Progenitor cell of endocrine pancreas (in vitro differentiated cells): ENCODE results near the gene LCN10. TPM values are rescaled to one million over a fixed set of nuclear protein-coding genes. Genes with fewer than 3 reads are reported as not detected.
"Not testable (repeated sequence)": the region's sequence is repeated elsewhere in the genome, so short reads cannot be mapped to it uniquely, and the experiment has no call there.

Experiments
- DNase-seq: peaks from one replicate; pipeline ENCODE4 v3.0.0; 2021; ENCODE audit warnings: low spot score; ENCODE audit not compliant: unreplicated experiment
- H3K27ac Mint-ChIP-seq: 2 replicates; pipeline ENCODE4 v1.8.0; 2021; ENCODE audit warnings: mild to moderate bottlenecking, moderate library complexity, mixed read lengths
- H3K27me3 Mint-ChIP-seq: 2 replicates; pipeline ENCODE4 v1.8.0; 2021; ENCODE audit warnings: mixed read lengths
- H3K36me3 Mint-ChIP-seq: 2 replicates; pipeline ENCODE4 v1.8.0; 2022; ENCODE audit warnings: mixed read lengths; ENCODE audit not compliant: insufficient read depth
- H3K4me1 Mint-ChIP-seq: 2 replicates; pipeline ENCODE4 v1.8.0; 2021; ENCODE audit warnings: low read depth, mixed read lengths
- H3K4me3 Mint-ChIP-seq: 2 replicates; pipeline ENCODE4 v1.8.0; 2021; ENCODE audit warnings: low read depth, mild to moderate bottlenecking, moderate library complexity, mixed read lengths
- H3K9me3 Mint-ChIP-seq: 2 replicates; pipeline ENCODE4 v1.8.0; 2021; ENCODE audit warnings: low read depth, mixed read lengths
- CTCF ChIP-seq: fragments of 200-600 bp; sonication (generic); IDR thresholded peaks from one replicate; pipeline ENCODE4 v1.5.0; 2021; ENCODE audit warnings: antibody characterized with exemption, mild to moderate bottlenecking; ENCODE audit not compliant: unreplicated experiment
- total RNA-seq: library from RNA; stranded (reverse); gene quantifications from 2 replicates; pipeline ENCODE4 v1.2.1, GENCODE V29; 2021

LCN10 gene
- total RNA-seq, 1 donor from 2014 or later: not detected

- no peak for TF ChIP-seq CTCF
- Mint-ChIP-seq H3K4me3 (no peak overlapping the region), H3K4me1 (no peaks in the 10 kb centered on the region), H3K27me3 (peaks cover under 1% of the 10 kb centered on the region), H3K27ac (no peak overlapping the region), H3K36me3 (no peaks in the 10 kb centered on the region), H3K9me3 (peaks cover under 1% of the 10 kb centered on the region)
- DNase-seq: no peak
Observed at GRCh38 chr9:136757751-136758140, 15.0 kb upstream of the LCN10 start.

DNA sequence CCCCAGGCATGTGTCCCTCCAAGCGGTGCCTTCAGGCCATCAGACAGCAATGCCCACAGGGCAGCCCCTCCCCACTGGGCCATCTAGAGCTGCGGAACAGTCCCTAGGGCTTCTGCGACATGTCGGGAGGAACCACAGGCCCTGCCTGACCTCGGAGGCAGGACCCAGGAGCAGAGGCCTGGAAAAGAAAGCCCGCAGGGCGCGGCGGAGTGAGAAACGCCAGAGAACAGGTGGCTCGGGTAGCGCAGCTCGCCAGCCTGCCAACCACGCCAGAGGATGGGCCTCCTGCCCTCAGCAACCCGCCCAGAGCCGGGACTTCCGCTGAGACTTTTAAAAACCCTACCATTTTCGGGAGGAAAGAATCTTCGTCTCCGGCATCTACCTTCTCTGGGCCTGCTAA, 14.6 kb upstream of the LCN10 start:
- no peak for TF ChIP-seq CTCF
- H3K9me3 Mint-ChIP-seq: peaks cover 5% of the 10 kb centered on the region
- H3K27ac Mint-ChIP-seq: no peak overlapping the region
- peaks cover 5% of the 10 kb centered on the region for H3K27me3 Mint-ChIP-seq
- DNase-seq: no peak
- no peak overlapping the region for H3K4me3 Mint-ChIP-seq
- no peaks in the 10 kb centered on the region for H3K36me3 Mint-ChIP-seq
- no peaks in the 10 kb centered on the region for H3K4me1 Mint-ChIP-seq

GRCh38 chr9:136756836-136757235, 14.1 kb upstream of the LCN10 start:
- DNase-seq: no peak
- Mint-ChIP-seq H3K4me3 (no peak overlapping the region), H3K4me1 (no peaks in the 10 kb centered on the region), H3K27ac (no peak overlapping the region), H3K27me3 (peaks cover 7% of the 10 kb centered on the region), H3K9me3 (peaks cover 7% of the 10 kb centered on the region), H3K36me3 (no peaks in the 10 kb centered on the region)
- TF ChIP-seq CTCF: no peak

DNA sequence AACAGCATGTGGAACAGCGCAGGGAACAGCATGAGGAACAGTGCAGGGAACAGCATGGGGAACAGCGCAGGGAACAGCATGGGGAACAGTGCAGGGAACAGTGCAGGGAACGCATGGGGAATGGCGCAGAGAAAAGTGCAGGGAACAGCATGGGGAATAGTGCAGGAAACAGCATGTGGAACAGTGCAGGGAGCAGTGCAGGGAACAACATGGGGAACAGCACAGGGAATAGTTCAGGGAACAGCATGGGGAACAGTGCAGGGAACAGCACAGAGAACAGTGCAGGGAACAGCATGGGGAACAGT, 13.3 kb upstream of the LCN10 start:
- DNase-seq: no peak
- Mint-ChIP-seq H3K36me3 (no peaks in the 10 kb centered on the region), H3K4me1 (no peaks in the 10 kb centered on the region), H3K27me3 (peaks cover 7% of the 10 kb centered on the region), H3K4me3 (no peak overlapping the region), H3K27ac (no peak overlapping the region), H3K9me3 (peaks cover 11% of the 10 kb centered on the region)
- TF ChIP-seq CTCF: no peak

DNA sequence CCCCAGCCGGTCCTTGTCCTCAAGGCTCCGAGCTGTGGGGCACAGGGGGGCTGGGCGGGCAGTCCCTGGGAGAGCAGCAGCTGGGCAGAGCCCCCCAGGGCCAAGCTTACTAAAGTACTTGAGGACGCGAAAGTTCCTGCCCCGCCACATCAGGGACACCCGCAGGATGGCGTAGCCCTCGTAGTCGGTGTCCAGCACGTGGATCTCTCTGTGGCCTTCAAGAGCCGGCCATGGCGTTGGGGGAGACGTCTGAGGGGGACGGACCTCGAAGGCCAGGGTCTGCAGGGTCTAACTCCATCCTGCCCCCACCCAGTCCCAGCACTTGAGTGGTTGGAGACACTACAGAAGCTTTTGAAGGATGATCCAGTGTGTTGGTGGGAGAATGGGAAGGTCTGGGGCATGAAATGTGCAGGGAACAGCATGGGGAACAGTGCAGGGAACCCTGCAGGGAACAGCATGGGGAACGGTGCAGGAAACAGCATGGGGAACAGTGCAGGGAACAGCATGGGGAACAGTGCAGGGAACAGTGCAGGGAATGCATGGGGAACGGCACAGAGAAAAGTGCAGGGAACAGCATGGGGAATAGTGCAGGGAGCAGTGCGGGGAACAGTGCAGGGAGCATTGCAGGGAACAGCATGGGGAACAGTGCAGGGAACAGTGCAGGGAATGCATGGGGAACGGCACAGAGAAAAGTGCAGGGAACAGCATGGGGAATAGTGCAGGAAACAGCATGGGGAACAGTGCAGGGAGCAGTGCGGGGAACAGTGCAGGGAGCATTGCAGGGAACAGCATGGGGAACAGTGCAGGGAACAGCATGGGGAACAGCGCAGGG, 12.8 kb upstream of the LCN10 start:
- H3K36me3 Mint-ChIP-seq, DNase-seq, H3K27ac Mint-ChIP-seq, H3K27me3 Mint-ChIP-seq, H3K4me3 Mint-ChIP-seq, H3K4me1 Mint-ChIP-seq: not testable (repeated sequence)
- H3K9me3 Mint-ChIP-seq: peaks cover 11% of the 10 kb centered on the region

GRCh38 chr9:136754626-136755301, 12.0 kb upstream of the LCN10 start:
- Mint-ChIP-seq H3K4me1 (no peaks in the 10 kb centered on the region), H3K4me3 (no peak overlapping the region), H3K27ac (no peak overlapping the region), H3K9me3 (peaks cover 11% of the 10 kb centered on the region), H3K27me3 (peaks cover 7% of the 10 kb centered on the region), H3K36me3 (no peaks in the 10 kb centered on the region)
- no peak for TF ChIP-seq CTCF
- no peak for DNase-seq
